Endothelial cell of umbilical vein (primary cell): ENCODE data around the gene MYH14.

Experiments used
- GATA2 ChIP-seq: IDR thresholded peaks from 2 replicates; pipeline ENCODE4 v1.7.0; 2011; ENCODE audit warnings: low read depth, mild to moderate bottlenecking, moderate library complexity, mixed read lengths, low read length; ENCODE audit not compliant: insufficient read length, insufficient read depth
- JUN ChIP-seq: IDR thresholded peaks from 2 replicates; pipeline ENCODE4 v1.6.1; 2011; ENCODE audit warnings: borderline replicate concordance, low read depth; ENCODE audit not compliant: insufficient read length, insufficient read depth
- MAX ChIP-seq: IDR thresholded peaks from 2 replicates; pipeline ENCODE4 v1.6.1; 2011; ENCODE audit not compliant: insufficient read depth, insufficient read length
- MYC ChIP-seq: IDR thresholded peaks from one replicate; pipeline ENCODE4 v1.6.1; 2011; ENCODE audit warnings: mild to moderate bottlenecking, low read depth, low read length
- POLR2A ChIP-seq: IDR thresholded peaks from 2 replicates; pipeline ENCODE4 v1.6.1; 2012; ENCODE audit warnings: low read depth, mild to moderate bottlenecking, control low read depth, low read length
- POLR2AphosphoS5 ChIP-seq: IDR thresholded peaks from 2 replicates; pipeline ENCODE4 v1.6.1; 2012; ENCODE audit warnings: low read depth, mild to moderate bottlenecking, control low read depth, low read length, moderate library complexity; ENCODE audit not compliant: insufficient read depth
- TF ChIP-seq, protein P1 (sequence below), 2 donors: IDR thresholded peaks; 1 replicate in 1 of 2; 2 replicates in 1 of 2; pipeline ENCODE4 v1.5.1; 2011; ENCODE audit warnings: low read length in 2 of 2, mild to moderate bottlenecking in 2 of 2, moderate library complexity in 2 of 2, control low read depth in 1 of 2, inconsistent platforms in 1 of 2, low read depth in 1 of 2; ENCODE audit not compliant: insufficient read depth in 1 of 2; ENCODE audit errors: extremely low read depth in 1 of 2

DNA sequence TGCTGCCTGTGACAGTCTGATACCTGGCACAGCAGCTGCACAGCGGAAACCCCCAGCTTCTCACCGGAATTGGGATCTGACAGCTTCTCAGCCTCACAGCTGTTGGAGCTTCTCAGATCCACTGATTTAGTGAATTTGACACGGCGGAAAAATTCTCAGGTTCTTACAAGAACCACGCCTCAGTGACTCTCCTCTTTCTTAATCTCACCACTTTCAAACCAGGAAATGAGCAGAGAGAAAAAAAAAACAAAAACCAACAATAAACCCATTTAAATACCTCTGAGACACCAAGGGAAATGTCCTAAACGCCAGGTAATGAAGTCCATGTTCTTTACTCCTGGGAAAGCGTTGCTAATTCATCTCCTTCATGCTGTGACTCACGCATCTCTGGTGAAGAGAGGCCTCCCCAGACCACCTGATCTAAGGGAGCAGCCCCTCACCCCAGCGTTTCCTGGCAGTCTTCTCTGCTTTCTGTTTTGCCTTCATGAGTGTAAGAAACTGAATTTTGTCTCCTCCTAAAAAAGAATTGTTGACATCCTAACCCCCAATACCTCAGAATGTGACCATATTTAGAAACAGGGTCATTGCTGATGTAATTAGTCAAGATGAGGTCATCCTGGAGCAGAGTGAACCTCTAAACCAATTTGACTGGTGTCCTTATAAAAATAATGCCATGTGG is 24.4 kb upstream of the MYH14 start:
- TF ChIP-seq, protein P1, sequence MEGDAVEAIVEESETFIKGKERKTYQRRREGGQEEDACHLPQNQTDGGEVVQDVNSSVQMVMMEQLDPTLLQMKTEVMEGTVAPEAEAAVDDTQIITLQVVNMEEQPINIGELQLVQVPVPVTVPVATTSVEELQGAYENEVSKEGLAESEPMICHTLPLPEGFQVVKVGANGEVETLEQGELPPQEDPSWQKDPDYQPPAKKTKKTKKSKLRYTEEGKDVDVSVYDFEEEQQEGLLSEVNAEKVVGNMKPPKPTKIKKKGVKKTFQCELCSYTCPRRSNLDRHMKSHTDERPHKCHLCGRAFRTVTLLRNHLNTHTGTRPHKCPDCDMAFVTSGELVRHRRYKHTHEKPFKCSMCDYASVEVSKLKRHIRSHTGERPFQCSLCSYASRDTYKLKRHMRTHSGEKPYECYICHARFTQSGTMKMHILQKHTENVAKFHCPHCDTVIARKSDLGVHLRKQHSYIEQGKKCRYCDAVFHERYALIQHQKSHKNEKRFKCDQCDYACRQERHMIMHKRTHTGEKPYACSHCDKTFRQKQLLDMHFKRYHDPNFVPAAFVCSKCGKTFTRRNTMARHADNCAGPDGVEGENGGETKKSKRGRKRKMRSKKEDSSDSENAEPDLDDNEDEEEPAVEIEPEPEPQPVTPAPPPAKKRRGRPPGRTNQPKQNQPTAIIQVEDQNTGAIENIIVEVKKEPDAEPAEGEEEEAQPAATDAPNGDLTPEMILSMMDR (IDR thresholded peaks at IDR 0.05; ENCODE audit: extremely low read depth in 1 of 2, insufficient read depth in 1 of 2, low read depth in 1 of 2, low read length in 2 of 2), result no peak
- TF ChIP-seq POLR2A (no peak), MAX (no peak), GATA2 (no peak), JUN (no peak), POLR2AphosphoS5 (no peak), MYC (no peak)
